AG08395 (cell line): ENCODE measurements around the gene TMEM204.

Experiments
- DNase-seq: peaks from one replicate; pipeline ENCODE4 v3.0.0; 2012; ENCODE audit warnings: mixed read lengths, low spot score

Gene TMEM204

DNA sequence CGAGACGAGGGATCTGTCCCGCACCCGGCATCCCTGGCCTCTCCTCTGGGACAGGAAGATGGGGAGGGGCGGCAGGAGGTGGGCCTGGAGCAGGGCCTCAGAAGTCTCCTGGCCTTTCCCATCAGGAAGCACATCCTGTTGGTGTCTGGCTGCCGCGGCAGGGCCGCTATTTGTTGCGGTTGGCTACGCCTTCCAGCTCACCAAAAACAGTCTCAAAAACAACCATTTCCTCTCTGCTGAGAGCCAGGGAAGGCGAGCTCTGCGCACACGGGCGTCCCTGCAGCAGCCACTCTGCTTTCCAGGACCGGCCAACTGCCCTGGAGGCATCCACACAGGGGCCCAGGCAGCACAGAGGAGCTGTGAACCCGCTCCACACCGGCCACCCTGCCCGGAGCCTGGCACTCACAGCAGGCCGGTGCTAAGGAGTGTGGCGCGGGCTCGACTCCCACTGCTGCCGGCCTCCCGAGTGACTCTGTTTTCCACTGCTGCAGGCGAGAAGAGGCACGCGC, at the start of gene TMEM204:
Gene TMEM204 (plus strand): TSS at position 224 of the 509 bp plus-strand sequence. CDS start 610 bp downstream, outside the sequence.
- DNase-seq: peak; percentile 76

DNA sequence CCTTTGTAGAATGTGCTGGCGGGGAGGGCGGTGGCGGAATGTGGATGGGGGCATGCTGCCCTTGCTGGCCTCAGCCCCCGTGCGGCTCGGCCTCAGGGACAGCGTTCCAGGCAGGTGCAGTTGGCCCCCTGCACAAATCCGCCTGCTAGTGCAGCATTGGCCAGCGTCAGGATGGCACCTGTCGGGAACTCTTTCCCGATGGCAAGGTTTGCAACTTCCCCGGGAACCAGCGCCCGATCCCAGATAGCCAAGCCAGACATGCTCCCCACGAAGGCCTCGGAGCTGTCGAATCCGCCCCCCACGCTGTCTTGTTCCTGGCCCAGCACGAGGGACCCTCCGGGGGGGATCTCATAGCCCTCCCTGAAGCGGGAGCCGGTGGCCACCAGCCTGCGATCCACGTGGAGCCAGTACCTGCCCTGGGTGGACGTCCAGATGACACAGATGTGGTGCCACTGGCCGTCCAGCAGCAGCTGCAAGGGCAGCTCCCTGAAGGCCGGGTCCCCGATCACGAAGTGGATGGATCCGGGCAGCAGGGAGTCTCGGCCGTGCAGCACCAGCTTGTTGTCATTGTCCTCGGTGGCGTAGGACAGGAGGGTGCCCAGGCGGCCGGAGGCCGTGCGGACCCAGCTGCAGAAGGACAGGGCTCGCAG, 47.5 kb upstream of the TMEM204 start:
- no peak for DNase-seq

DNA sequence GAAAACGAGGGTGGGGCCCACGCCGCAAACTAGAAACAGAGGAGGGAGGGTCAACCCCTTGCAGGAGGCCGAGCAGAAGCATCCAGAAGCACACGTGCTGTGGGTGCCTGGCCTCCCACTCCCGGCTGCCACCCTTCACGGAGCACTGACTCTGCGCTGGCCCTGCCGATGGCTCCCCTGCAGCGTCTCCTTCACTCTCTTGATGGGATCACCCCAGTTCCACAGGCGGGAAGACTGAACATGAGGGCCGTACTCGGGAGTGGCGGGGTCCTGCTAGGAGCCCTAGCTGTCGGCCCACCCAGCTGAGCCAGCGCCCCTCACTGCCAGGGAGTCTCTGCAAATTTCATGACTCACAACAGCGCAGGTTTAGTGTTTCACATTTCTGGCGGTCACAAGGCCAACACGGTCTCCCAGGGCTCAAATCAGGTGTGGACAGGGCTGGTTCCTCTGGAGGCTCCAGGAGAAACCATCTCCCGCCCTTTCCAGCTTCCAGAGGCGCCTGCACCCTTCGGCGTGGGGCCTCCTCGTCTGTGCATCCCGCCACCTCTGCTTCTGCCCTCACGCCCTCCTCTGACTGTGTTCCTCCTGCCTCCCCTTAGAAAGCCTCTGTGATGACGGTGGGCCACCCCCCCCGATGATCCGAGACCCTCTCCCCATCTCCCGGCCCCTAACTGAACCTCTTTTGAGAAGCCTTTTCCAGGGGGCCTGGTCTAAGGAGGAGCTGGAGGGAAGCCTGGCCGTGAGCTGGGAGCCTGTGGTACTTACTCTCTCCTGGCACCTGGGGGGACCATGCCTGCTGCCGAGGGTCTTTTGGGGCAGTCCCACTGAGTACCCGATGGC, 46.7 kb upstream of the TMEM204 start:
- no peak for DNase-seq

DNA sequence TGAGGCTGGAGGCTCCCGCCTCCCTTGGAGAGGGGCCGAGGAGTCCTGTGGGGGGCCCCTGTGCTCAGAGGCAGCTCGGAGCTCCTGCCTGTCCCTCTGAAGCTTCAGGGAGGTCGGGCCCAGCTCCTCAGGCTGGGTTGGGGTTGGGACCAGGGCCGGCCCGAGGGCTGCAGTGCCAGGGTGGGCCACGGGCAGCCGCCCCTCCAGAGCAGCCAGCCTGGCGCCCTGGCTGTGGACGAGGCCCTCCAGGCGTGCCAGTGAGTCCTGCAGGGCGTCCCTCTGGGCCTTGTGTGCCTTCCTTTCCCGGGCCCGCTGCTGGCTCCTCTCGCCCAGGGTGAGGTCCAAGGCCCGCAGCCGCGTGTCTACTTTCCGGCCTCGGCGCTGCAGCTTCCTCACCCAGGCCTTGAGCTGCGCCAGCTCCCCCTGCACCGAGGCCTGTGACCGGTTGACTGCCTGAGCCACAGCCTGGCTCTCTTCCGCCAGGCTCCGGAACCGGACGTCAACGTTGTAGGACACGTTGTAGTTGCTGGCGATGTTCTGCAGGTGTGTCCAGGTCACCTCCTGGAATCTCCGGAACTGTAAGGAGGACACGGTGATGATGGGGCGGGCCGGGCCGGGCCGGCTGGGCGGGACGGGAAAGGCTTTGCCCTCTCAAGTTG, 45.9 kb upstream of the TMEM204 start:
- no peak for DNase-seq

DNA sequence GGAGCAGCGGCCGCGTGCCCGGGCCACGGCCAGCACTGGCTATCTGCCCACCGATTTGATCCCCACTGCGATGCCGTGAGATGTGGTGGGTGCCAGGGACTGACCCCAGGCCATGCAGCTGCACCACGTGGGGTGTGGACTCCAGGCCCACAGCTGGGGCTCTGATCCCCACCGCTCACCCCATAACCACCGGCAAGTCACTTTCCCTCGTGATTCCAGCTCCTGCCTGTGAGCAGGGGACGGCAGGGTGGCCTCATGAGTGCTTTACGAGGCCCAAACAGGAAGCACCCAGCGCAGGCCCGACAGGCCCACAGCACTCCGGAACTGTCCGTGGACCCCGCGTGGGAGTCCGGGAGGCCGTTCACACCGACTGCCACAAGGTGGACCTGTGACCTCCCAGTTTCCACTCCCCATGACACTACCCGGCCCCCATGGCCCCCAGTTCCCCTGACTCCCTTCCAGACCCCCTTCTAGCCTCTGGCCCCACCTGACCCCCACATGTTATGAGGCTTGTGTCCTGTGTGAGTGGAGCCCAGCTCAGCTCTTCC, 45.3 kb upstream of the TMEM204 start:
- DNase-seq: no peak

DNA sequence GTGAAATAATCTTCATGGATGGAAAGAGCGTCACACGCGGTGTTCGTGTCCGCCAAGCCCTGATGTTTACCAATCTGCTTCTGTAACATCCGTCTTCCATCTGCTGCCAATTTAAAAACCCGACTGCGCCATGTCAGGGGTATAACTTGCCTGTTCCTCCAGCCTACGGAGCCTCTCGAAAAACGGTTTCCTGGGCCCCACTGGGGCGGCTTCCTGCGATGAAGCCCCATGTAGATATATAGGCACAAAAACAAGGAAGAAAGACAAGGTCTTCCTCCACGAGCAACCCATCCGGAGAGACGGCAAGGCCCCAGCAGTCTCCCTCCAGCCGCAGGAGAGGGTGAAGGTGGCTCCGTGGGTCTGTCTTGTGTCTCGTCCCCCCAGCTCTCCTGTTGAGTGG, 44.8 kb upstream of the TMEM204 start, which contains the start of gene PTX4:
Gene PTX4 (minus strand): TSS at position 326 of the 400 bp plus-strand sequence. CDS start 35 bp downstream, at position 291.
- DNase-seq: no peak

DNA sequence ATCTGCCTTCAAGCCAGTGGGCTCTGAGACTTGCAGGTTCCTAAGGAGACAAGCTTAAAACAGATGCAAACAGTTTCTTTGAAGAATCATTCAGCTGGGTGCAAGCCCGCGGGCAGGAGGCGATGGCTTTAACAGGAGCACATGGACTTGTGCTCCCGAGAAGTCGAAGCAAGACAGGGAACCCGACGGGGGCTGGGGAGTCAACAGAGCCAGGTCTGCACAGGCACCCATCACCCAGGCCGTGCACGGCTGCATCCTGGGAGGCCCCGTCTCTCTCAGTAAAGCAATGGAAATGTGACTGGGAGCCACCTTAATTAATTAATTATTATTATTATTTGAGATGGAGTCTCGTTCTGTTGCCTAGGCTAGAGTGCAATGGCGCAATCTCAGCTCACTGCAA, 44.4 kb upstream of the TMEM204 start:
- no peak for DNase-seq

DNA sequence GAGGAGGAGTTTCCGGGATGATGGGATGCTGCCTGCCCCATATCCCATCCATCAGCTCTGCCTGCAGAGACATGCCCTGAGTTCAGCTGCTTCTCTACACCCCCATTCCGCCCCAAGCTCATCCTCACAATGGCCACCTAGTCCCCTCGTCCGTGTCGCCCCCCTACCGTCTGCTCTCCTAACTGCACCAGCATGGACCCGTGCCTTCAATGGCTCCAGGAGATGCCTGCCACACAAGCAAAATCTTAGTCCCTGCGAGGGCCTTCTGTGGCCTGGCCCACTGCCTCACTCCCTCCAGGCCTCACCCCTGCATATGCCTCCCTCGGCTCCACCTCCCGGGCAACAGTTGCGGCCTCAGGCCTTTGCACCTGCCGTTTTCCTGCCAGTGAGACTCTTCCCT, 42.1 kb upstream of the TMEM204 start:
- DNase-seq: no peak

DNA sequence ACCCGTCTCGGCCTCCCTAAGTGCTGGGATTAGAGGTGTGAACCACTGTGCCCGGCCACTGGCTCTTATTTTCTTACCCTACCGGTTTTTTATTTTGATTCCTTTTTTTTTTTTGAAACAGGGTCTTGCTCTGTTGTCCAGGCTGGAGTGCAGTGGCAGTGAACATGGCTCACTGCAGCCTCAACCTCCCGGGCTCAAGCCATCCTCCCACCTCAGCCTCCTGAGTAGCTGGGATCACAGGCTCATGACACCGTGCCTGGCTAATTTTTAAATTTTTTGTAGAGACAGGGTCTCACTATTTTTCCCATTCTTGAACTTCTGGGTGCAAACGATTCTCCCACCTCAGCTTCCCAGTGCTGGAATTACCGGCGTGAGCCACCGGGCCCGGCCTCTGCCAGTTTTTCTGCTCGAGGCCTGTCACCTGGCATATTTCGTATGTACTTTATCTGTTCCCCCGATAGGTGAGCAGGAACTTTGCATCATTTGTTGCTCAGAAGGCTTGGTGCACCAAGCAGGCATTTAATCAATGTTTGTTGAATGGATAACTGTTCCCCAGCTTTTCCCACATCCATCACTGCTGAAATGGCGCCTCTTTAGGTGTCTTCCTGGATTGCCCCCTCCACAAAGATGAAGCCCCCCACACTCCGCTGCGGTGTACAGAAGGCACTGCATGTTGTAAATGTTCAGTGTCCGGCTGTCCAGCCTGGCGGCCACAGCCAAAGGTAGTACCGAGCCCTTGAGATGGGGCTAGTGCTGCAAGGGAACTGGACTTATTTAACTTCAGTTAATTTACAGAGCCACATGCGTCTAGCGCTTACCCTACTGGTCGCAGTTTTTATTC, 41.2 kb upstream of the TMEM204 start:
- no peak for DNase-seq

DNA sequence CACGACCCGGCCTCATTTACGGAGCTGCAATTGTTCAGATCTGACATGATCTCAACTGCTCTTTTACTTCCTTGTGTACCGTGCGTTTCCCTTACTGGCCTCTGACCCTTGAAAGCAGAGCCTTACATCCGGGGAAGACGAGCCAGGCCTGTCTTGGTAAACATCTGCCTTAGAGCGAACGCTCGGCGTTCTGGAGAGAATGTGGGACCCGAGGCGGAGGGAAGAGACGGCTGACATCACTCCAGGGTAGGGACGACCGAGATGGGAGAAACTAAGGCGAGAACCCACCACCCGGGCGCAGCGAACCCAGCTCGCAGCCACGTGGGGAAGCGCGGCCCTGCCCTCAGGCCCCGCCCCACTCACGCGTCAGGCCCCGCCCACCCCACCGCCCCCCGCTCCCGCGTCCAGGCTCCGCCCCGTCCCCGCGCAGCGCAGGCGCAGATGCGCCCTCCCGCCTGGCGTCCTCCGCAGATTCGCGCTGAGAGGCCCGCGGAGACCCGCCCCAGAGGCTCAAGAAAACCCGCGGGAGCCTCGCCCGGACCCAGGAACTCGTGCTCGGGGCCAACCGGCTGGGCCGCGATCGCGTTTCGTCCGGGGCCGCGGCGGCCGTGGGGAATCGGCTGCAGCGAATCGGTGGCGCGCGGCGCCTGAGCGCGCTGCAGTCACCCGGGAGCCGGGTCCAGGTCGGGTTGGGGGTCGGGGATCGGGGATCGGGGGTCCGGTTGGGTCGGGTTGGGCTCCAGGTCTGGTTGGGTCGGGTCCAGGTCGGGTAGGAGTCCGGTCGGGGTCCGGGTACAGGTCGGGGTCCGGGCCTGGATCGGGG, 40.3 kb upstream of the TMEM204 start, which contains the start of gene TELO2:
Gene TELO2 (plus strand): TSS at position 438 of the 823 bp plus-strand sequence. CDS start 922 bp downstream, outside the sequence.
- peak; percentile 98 for DNase-seq

DNA sequence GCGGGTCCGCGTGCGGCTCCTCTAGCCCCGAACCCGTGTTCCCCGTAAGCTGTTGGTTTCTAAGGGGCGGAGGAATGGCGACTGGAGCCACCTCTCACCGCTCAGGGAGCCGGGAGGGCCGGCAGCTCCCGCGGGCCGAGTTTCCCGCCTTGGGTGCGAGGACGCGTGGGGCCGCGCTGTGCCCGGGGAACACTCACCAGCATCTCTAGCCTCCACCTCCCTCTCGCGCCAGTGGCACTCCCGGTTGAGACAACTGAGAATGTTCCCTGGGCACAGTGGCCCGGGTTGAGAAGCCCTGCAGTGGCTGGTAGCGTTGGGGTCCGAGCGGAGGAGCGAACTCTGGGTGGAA, 39.7 kb upstream of the TMEM204 start:
- DNase-seq: no peak

DNA sequence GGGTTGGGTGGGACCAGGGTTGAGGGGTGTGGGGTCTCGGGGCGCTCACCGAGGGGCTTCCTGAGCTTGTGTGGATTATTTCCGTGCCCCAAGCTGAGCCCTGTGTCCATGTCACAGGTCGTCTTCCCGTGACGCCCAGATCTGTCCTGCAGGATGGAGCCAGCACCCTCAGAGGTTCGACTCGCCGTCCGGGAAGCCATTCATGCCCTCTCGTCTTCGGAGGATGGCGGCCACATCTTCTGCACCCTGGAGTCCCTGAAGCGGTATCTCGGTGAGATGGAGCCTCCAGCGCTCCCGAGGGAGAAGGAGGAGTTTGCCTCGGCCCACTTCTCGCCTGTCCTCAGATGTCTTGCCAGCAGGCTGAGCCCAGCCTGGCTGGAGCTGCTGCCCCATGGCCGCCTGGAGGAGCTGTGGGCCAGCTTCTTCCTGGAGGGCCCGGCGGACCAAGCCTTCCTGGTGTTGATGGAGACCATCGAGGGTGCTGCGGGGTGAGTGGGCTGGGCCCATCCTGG, 39.3 kb upstream of the TMEM204 start:
- peak; percentile 91 for DNase-seq

DNA sequence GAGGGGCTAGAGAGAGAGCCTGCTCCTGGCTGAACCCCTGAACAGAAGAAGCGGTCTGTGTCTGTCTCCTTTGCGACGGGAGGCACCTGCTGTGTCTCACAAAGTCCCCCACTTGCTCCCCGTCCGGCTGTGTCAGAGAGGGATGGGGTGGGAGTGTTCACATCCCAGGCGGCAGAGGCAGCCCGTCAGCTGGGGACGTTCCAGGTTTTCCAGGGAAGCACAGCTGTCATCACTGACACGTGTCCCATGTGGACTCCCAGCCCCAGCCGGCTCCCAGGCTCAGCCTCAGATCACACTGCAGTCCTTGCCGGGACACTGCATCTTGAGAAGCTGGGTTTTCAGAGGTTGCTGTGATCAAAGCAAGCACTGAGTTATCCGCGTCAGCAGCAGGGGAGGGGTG, 38.8 kb upstream of the TMEM204 start:
- DNase-seq: peak; percentile 44

DNA sequence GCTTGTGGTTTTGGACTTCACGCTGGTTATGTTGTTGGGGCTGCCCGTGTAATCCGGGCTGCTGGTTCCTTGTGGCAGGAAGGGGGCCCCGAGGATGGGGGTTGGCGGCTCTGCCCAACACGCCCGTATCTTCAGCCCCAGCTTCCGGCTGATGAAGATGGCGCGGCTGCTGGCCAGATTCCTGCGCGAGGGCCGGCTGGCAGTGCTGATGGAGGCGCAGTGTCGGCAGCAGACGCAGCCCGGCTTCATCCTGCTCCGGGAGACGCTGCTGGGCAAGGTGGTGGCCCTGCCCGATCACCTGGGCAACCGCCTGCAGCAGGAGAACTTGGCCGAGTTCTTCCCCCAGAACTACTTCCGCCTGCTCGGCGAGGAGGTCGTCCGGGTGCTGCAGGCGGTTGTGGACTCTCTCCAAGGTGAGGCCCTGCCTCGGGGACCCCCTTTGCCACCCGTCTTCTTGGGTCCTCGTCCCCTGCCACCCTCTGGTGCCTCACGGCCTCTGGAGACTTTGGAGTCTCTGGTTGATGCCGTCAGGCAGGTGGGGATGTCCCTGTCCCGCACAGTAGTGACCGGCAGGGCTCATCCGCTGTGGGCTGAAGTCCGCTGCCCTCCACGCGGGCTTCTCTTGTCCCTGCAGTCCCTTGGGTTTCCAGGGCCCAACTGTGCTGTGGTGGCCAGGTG, 38.1 kb upstream of the TMEM204 start:
- DNase-seq: no peak

DNA sequence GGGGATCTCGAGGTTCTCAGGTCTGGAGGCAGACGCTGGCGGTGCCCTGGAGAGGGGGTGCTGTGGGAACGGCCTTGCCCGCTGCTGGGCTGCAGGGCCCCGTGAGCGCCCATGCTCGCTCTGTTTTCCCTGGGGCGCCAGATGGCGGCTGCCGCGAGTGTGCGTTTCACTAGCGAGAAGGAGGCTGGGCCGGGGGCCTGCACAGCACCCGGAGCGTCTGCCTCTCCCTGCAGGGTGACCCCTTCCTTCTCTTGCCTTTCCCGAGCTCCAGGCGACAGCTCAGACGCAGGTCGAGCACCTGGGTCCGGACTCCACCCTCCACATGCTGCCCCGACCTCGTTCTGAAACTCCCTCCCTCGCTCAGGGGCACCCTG, 37.6 kb upstream of the TMEM204 start:
- DNase-seq: no peak

DNA sequence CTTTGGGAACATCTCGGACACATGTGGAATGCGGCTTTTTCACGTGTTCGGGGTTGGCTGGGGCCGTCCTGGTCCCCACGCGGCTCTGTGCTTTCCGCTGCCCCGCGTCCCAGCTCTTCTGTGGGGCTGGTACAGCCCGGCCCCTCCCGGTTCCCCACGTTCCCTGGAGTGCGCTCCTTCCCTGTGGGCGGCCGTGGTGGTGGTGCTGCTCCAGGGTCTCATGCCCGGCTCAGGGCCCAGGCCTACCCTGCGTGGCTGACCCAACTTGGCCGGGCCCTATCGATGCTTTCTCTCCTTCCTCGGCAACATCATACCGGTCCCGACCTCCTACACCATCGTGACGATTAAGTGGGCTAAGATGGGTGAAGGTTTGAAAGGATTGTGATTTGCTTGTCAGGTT, 37.0 kb upstream of the TMEM204 start:
- no peak for DNase-seq

DNA sequence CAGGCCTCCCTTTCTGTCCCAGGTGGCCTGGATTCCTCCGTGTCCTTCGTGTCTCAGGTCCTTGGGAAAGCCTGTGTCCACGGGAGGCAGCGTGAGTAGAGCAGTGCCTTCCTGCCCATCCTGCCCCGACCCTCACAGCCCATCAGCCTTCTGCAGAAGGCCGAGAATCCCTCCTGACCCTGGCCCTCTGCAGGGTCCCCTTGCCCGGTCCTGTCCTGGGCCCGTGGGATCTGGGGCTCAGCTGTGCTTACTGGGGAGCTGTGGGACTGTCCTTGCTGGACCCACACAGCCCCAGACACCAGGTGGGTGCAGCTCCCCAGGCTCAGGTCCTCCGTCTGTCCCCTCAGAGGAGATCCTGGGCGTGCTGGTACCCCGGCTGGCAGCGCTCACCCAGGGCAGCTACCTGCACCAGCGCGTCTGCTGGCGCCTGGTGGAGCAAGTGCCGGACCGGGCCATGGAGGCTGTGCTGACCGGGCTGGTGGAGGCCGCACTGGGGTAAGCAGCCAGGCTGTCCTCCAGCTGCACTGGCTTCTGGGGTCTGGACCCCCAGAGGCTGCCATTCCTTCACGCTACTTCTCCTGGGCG, 36.4 kb upstream of the TMEM204 start:
- DNase-seq: no peak

DNA sequence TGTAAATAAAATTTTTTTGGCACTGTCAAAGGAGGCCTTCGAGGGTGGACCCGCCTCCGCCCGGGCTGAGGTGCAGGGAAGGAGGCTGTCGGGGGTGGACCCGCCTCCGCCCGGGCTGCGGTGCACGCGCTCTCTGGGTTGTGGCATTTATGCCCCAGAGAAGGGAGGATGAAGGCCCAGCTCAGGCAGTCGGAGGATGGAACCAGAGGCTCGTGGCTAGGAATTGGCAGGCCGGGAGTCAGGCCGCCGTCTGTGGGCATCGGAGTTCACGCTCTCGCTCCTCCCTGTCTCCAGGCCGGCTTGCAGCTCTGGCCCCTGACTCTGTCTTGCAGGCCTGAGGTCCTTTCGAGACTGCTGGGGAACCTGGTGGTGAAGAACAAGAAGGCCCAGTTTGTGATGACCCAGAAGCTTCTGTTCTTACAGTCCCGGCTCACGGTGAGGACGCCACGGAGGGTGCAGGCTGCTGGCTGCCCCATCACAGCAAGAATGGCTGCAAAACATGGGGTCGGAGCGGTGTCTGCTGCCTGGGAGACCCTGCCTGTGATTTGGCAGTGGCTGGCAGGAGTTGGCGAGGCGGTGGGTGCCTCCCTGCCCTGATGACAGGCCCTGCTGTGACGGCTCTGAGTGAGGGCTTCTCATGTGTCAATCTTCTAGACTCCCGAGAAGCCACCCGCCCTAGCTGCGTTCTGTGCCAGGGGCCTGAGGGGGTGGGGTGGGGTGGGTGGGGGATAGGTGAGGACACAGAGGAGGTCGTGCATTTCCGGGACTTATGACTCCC, 34.4 kb upstream of the TMEM204 start:
- no peak for DNase-seq
